ENCODE data around the gene PFN4. TPM values are rescaled to one million over a fixed set of nuclear protein-coding genes. Genes with fewer than 3 reads are reported as not detected.
"Not testable (repeated sequence)": the region's sequence is repeated elsewhere in the genome, so short reads cannot be mapped to it uniquely, and the experiment has no call there.

The PFN4 gene
- 0.57 TPM in 1 of 2 replicates, not detected in the other for total RNA-seq (2014; rRNA removed; shearing (Covaris generic); ENCODE audit: low replicate concordance)

- DNase-seq (ENCODE audit: low read depth): peak; percentile 90
- in situ Hi-C loops (cut with HindIII; ENCODE audit: low pct_unique_long_range_greater_than_20kb, low sequenced_read_pairs): no loop called here
These were observed at the start of gene PFN4, which contains the start of gene FAM228B for GRCh38 chr2:24123195-24123921. PFN4 (minus strand) TSS chr2:24123334; CDS start chr2:24122535, 799 bp downstream. FAM228B (plus strand) TSS chr2:24123469; CDS start chr2:24124362, 893 bp downstream.

- in situ Hi-C loops (cut with HindIII; ENCODE audit: low pct_unique_long_range_greater_than_20kb, low sequenced_read_pairs): no loop called here
These were observed 45.9 kb upstream of the PFN4 start for GRCh38 chr2:24169023-24169422.

DNA sequence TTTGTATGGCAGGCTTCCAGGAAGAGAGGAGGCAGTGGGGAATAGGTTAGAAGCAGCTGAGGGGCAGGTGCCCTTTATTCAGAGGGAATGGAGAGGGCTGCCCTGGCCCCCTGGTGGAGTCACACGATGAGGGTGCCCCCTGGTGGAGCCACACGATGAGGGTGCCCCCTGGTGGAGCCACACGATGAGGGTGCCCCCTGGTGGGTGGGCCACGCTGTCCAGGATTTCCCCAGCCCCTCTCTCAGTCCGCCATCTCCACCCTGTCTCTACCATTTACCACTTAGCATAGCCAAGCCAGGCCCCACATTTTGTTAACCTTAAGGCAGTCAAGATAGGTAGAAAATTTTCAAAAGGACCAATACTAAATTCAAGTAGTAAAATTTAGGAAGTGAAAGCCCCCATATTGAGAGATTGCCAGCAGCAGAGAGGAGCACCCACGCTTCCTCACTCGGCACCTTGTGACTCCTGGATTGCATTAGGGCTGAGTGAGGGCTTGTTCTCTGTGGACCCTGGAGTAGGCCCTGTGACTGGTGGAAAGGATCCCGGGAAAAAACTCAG is 41.4 kb upstream of the PFN4 start:
- in situ Hi-C loops (cut with HindIII; ENCODE audit: low pct_unique_long_range_greater_than_20kb, low sequenced_read_pairs): no loop called here
- no peak for DNase-seq (ENCODE audit: low read depth)

More at GRCh38 chr2:24169023-24169422, 45.9 kb upstream of the PFN4 start:
- DNase-seq (ENCODE audit: low read depth): no peak

GRCh38 chr2:24163601-24164000 is 40.5 kb upstream of the PFN4 start:
- no peak for DNase-seq (ENCODE audit: low read depth)
- in situ Hi-C loops (cut with HindIII; ENCODE audit: low pct_unique_long_range_greater_than_20kb, low sequenced_read_pairs): no loop called here

DNA sequence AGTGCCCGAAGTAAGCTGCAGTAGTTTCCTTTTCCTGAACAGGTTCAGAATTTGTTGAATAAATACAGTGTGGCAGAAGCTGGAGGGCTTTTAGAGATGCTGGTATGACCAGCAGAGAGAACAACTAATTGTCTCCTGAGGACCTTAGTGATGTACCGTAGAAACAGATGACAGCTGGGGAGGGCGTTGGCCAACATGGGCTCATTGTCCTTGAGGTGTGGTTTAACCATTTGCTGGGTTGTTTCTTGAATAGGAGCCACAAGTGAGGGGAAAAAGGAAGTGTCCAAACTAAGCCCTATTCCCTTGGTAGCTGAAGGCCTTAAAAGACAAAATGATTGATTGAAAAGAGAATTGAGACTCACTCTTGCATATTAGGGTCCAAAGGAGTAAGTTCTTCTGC is 40.1 kb upstream of the PFN4 start:
- in situ Hi-C loops (cut with HindIII; ENCODE audit: low pct_unique_long_range_greater_than_20kb, low sequenced_read_pairs): no loop called here
- no peak for DNase-seq (ENCODE audit: low read depth)

DNA sequence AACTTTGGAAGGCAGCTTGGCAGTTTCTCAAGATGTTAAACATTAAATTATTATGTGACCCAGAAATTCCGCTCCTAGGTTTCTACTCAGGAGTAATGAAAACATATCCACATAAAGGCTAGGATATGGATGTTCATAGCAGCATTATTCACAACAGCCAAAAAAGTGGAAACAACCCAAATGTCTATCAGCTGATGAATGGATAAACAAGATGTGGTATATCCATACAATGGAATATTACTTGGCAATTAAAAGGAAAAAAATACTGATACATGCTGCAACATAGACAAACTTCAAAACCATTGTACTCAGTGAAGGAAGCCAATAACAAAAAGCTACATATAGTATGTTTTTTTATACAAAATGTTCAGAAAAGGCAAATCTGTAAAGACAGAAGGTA is 39.4 kb upstream of the PFN4 start:
- in situ Hi-C loops (cut with HindIII; ENCODE audit: low pct_unique_long_range_greater_than_20kb, low sequenced_read_pairs): no loop called here
- no peak for DNase-seq (ENCODE audit: low read depth)

GRCh38 chr2:24160761-24161160 is 37.6 kb upstream of the PFN4 start:
- no peak for DNase-seq (ENCODE audit: low read depth)
- in situ Hi-C loops (cut with HindIII; ENCODE audit: low pct_unique_long_range_greater_than_20kb, low sequenced_read_pairs): no loop called here

GRCh38 chr2:24159708-24160107 is 36.6 kb upstream of the PFN4 start:
- in situ Hi-C loops (cut with HindIII; ENCODE audit: low pct_unique_long_range_greater_than_20kb, low sequenced_read_pairs): no loop called here

DNA sequence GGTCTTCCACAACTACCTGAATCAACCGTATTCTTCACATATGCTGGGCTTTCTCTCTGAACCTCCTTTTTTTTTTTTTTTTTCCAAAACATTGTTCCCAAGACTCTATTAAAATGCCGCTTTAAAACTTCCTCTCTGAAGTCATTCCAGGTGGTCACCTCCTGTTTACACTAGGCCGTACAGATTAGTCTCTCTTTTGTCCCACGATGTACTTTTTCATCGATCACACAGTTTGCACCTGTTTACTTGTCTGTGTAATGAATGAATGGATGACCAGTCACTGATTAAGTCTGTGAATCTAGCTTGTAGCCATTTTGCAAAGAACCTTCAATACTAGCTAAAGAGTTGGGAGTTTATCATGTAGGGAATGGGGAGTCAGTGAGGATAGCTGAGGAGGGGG is 35.0 kb upstream of the PFN4 start:
- in situ Hi-C loops (cut with HindIII; ENCODE audit: low pct_unique_long_range_greater_than_20kb, low sequenced_read_pairs): no loop called here
- DNase-seq (ENCODE audit: low read depth): no peak

More at GRCh38 chr2:24159708-24160107, 36.6 kb upstream of the PFN4 start:
- no peak for DNase-seq (ENCODE audit: low read depth)

DNA sequence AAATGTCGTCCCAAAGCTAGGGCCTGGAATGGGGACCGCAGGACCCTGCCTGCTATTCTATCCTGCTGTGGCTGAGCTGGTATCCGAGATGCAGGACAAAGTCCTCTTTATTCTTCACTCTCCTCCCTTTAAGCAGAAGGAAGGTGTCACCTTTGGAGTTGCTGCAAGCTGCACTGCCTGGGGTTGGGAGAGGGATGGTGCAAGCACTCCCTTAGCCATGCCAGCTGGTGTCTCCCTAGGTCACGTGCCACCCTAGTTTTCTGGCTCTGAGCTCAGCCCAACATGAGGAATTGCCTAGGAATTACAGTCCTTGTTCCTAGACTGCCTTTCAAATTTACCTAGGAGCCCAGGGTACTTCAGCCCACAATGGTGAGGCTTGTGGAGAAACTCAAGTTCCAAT is 30.3 kb upstream of the PFN4 start:
- no peak for DNase-seq (ENCODE audit: low read depth)
- in situ Hi-C loops (cut with HindIII; ENCODE audit: low pct_unique_long_range_greater_than_20kb, low sequenced_read_pairs): no loop called here

DNA sequence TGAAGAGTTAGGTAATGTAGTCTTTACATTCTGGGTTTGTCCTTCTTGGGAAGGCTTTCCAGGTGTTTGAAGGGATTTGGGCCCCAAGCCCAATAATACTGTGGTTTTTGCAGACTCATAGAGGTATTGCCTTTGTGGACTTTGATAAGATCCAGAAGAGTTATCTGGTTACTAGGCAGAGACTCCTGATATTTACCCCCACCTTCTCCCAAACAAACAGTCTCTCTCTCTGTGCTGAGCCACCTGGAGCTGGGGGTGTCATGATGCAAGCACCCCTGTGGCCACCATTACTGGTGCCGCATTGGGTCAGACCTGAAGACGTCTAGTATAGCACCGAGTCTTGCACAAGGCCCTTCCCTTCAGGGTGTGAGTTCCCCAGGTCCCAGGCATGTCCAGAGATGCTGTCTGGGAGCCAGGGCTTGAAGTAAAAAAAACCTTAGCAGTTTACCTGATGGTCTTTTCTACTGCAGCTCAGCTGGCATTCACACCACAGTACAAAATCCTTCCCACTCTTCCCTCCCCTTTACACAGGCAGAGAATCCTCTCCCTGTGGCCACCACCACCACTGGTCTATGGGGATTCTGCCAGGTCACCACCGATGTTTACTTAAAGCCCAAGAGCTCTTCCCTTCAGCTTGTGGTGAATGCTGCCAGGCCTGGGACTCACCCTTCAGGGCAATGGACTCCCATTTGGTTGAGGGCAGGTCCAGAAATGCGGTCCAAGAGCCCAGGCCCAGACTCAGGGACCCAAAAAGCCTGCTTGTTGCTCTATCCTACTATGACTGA is 29.5 kb upstream of the PFN4 start:
- DNase-seq (ENCODE audit: low read depth): no peak
- in situ Hi-C loops (cut with HindIII; ENCODE audit: low pct_unique_long_range_greater_than_20kb, low sequenced_read_pairs): no loop called here

- in situ Hi-C loops (cut with HindIII; ENCODE audit: low pct_unique_long_range_greater_than_20kb, low sequenced_read_pairs): no loop called here
- peak; percentile 22 for DNase-seq (ENCODE audit: low read depth)
These were observed 24.2 kb upstream of the PFN4 start for GRCh38 chr2:24147364-24147763.

- in situ Hi-C loops (cut with HindIII; ENCODE audit: low pct_unique_long_range_greater_than_20kb, low sequenced_read_pairs); DNase-seq (ENCODE audit: low read depth): not testable (repeated sequence)
These were observed 17.2 kb upstream of the PFN4 start for GRCh38 chr2:24140305-24140704.

- in situ Hi-C loops (cut with HindIII; ENCODE audit: low pct_unique_long_range_greater_than_20kb, low sequenced_read_pairs): no loop called here
- no peak for DNase-seq (ENCODE audit: low read depth)
These were observed 9.4 kb upstream of the PFN4 start for GRCh38 chr2:24132543-24132942.

GRCh38 chr2:24125956-24126355 is 2.8 kb upstream of the PFN4 start:
- no peak for DNase-seq (ENCODE audit: low read depth)
- in situ Hi-C loops (cut with HindIII; ENCODE audit: low pct_unique_long_range_greater_than_20kb, low sequenced_read_pairs): no loop called here

DNA sequence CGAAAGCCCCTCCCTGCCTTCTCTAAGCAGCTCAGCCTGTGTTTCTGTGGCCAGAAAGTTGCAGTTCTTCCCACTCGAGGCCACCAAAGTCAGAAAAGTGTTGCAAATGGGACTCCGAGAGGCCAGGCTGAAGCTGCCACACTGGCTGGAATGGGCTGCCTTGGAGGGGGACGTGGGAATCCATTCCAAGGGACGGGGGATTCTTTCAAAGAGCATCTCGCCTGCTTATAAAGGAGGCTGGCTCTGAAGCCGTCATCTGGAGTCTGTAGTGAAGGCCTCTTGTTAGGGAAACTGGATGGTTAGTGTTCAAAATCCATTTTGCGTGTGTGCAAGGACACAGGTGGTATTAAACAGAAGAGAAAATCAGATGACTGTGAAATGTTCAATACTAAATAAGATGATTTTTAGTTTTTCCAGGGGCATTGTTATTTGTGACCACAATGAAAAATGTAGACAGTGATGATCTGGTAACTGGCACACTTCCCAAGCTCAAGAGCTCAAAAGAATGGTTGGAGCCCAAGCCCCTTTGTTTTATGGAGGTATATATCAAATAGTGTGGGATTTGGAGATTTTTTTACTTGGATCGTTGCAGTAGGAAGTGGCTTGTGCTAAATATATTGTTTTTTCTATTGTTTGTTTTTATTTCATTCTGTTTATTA is 917 bp upstream of the PFN4 start:
- in situ Hi-C loops (cut with HindIII; ENCODE audit: low pct_unique_long_range_greater_than_20kb, low sequenced_read_pairs): no loop called here
- DNase-seq (ENCODE audit: low read depth): peak; percentile 76

GRCh38 chr2:24122366-24123194 is 554 bp downstream of the PFN4 start:
- in situ Hi-C loops (cut with HindIII; ENCODE audit: low pct_unique_long_range_greater_than_20kb, low sequenced_read_pairs): no loop called here
- DNase-seq (ENCODE audit: low read depth): no peak

- no peak for DNase-seq (ENCODE audit: low read depth)
- in situ Hi-C loops (cut with HindIII; ENCODE audit: low pct_unique_long_range_greater_than_20kb, low sequenced_read_pairs): no loop called here
These were observed 1.7 kb downstream of the PFN4 start for GRCh38 chr2:24121469-24121868.

Measured in Caki2 (cell line).